B cell (primary cell): ENCODE results near the gene ERCC3.

ENCODE experiments used
- EZH2 ChIP-seq: IDR thresholded peaks from 2 replicates; pipeline ENCODE4 v1.6.1; 2012; ENCODE audit warnings: borderline replicate concordance, low read depth, mild to moderate bottlenecking, moderate library complexity, low read length; ENCODE audit not compliant: insufficient read depth, poor library complexity, severe bottlenecking
- TF ChIP-seq, protein P1 (sequence below): fragments of 200-600 bp; IDR thresholded peaks from one replicate; pipeline ENCODE4 v1.8.0; 2022; ENCODE audit warnings: antibody characterized with exemption, mild to moderate bottlenecking

DNA sequence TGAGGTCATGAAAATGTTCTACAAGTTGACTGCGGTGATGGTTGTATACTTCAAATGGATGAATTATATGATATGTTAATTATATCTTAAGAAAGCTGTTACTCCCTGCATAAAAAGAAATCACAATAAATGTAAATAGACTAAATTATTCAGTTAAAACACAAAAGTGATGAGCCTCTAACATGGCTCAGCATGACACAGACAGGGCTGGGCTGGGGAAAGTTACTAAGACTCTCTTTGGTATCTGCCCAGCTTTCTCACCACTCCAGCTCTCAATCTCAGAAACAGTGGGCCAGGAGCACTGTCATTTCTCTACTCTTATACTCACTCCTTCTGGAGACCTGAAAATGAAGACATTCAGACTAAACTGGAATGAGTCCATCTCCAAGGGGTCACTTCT, 77.4 kb downstream of the ERCC3 start:
- TF ChIP-seq, protein P1, sequence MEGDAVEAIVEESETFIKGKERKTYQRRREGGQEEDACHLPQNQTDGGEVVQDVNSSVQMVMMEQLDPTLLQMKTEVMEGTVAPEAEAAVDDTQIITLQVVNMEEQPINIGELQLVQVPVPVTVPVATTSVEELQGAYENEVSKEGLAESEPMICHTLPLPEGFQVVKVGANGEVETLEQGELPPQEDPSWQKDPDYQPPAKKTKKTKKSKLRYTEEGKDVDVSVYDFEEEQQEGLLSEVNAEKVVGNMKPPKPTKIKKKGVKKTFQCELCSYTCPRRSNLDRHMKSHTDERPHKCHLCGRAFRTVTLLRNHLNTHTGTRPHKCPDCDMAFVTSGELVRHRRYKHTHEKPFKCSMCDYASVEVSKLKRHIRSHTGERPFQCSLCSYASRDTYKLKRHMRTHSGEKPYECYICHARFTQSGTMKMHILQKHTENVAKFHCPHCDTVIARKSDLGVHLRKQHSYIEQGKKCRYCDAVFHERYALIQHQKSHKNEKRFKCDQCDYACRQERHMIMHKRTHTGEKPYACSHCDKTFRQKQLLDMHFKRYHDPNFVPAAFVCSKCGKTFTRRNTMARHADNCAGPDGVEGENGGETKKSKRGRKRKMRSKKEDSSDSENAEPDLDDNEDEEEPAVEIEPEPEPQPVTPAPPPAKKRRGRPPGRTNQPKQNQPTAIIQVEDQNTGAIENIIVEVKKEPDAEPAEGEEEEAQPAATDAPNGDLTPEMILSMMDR: no peak
- no peak for TF ChIP-seq EZH2
